KMS-11 (cell line): ENCODE measurements around the gene TNFRSF12A.
A peak's percentile ranks its signal among the peaks of the same experiment; 100 is the strongest.

Experiments used
- H2AFZ ChIP-seq: fragments of 200-600 bp; sonication (generic); 2 replicates; pipeline ENCODE4 v1.6.1; 2016; ENCODE audit warnings: antibody characterized with exemption, mixed run types, low read depth
- H3K27ac ChIP-seq: fragments of 200-600 bp; sonication (generic); 2 replicates; pipeline ENCODE4 v1.6.1; 2016; ENCODE audit warnings: mild to moderate bottlenecking, mixed run types
- H3K27me3 ChIP-seq: fragments of 200-600 bp; sonication (generic); 2 replicates; pipeline ENCODE4 v1.6.1; 2017; ENCODE audit warnings: mild to moderate bottlenecking, low read depth, mixed run types, moderate library complexity; ENCODE audit not compliant: insufficient read depth
- H3K36me3 ChIP-seq: fragments of 200-600 bp; sonication (generic); 2 replicates; pipeline ENCODE4 v1.6.1; 2017; ENCODE audit warnings: mild to moderate bottlenecking, mixed run types; ENCODE audit not compliant: insufficient read depth
- H3K4me1 ChIP-seq: fragments of 200-600 bp; sonication (generic); 2 replicates; pipeline ENCODE4 v1.6.1; 2016; ENCODE audit warnings: mild to moderate bottlenecking, low read depth, mixed run types; ENCODE audit not compliant: poor library complexity, severe bottlenecking
- H3K4me2 ChIP-seq: fragments of 200-600 bp; sonication (generic); 2 replicates; pipeline ENCODE4 v1.7.0; 2016; ENCODE audit warnings: mild to moderate bottlenecking, mixed run types
- H3K4me3 ChIP-seq: fragments of 200-600 bp; sonication (generic); IDR thresholded peaks from 2 replicates; pipeline ENCODE4 v1.6.1; 2017; ENCODE audit warnings: low read depth, low read length, mixed read lengths; ENCODE audit not compliant: insufficient read depth
- H3K79me2 ChIP-seq: fragments of 200-600 bp; sonication (generic); 2 replicates; pipeline ENCODE4 v1.6.1; 2016; ENCODE audit warnings: low read depth, mixed run types; ENCODE audit not compliant: insufficient read depth
- H3K9ac ChIP-seq: fragments of 200-600 bp; sonication (generic); 2 replicates; pipeline ENCODE4 v1.6.1; 2016; ENCODE audit warnings: mild to moderate bottlenecking, mixed run types
- H4K20me1 ChIP-seq: fragments of 200-600 bp; sonication (generic); 2 replicates; pipeline ENCODE4 v1.6.1; 2016; ENCODE audit warnings: mild to moderate bottlenecking, mixed run types; ENCODE audit not compliant: insufficient read depth
- TF ChIP-seq, protein P1 (sequence below): fragments of 200-600 bp; sonication (generic); conservative IDR thresholded peaks from 2 replicates; pipeline ENCODE4 v1.6.1; 2017; ENCODE audit warnings: low read depth, mild to moderate bottlenecking, antibody characterized with exemption, low read length, moderate library complexity, mixed read lengths

TNFRSF12A gene

DNA sequence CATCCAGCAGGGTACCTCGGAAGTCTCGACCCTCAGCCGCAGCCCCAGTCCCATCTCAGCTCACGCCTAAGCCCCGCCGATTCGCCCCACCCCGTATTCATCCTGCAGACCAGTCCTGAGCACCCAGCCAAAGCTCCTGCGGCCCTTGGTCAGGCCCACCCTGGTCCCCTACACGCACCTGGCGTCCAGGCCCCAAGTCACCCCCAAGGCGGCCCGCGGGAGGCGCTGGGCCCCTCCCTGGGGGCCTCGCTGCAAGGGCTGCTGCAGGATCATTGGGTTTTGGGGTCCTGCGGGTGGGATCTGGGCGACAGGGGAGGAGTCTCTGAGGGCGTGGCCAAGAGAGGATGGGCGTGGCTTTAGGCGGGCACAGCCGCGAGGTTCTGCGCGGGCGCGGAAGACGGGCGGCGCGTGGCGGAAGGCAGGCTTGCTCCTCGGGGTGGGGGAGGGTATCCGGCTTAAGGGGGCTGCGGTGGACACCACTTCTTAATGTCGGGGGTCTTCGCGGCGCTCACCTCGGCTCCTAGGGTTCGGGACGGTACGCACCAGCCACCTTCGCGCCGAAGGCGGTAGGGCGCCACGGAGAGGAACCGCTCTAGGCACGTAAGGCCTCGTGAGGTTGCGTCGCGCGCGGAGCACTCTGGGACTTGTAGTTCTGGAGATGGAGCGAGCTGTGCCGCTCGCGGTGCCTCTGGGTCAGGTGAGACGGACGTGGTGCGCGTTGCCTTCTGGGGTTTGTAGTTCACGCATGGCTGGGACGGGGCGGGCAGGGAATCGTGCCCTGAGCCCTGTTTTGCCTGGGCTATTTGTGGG lies 3.7 kb downstream of the TNFRSF12A start, which contains the start of the genes HCFC1R1 and THOC6:
HCFC1R1 (minus strand) TSS at position 274 of the 810 bp plus-strand sequence; CDS start at position 273, 1 bp downstream.
THOC6 (plus strand) TSS at position 367 of the 810 bp plus-strand sequence; CDS start at position 659, 292 bp downstream.
- H3K27ac ChIP-seq: peak within 1 kb of the TSS; percentile 73
- peak within 1 kb of the TSS; percentile 79 for H3K4me2 ChIP-seq
- H3K36me3 ChIP-seq: no peaks in the 10 kb centered on the region
- H3K4me1 ChIP-seq: peaks cover 52% of the 10 kb centered on the region
- no peak within 1 kb of the TSS for H3K4me3 ChIP-seq
- H3K9ac ChIP-seq: peak within 1 kb of the TSS; percentile 94
- no peaks in the 10 kb centered on the region for H4K20me1 ChIP-seq
- H2AFZ ChIP-seq: peak within 1 kb of the TSS; percentile 56
- no peaks in the 10 kb centered on the region for H3K79me2 ChIP-seq
- TF ChIP-seq, protein P1, sequence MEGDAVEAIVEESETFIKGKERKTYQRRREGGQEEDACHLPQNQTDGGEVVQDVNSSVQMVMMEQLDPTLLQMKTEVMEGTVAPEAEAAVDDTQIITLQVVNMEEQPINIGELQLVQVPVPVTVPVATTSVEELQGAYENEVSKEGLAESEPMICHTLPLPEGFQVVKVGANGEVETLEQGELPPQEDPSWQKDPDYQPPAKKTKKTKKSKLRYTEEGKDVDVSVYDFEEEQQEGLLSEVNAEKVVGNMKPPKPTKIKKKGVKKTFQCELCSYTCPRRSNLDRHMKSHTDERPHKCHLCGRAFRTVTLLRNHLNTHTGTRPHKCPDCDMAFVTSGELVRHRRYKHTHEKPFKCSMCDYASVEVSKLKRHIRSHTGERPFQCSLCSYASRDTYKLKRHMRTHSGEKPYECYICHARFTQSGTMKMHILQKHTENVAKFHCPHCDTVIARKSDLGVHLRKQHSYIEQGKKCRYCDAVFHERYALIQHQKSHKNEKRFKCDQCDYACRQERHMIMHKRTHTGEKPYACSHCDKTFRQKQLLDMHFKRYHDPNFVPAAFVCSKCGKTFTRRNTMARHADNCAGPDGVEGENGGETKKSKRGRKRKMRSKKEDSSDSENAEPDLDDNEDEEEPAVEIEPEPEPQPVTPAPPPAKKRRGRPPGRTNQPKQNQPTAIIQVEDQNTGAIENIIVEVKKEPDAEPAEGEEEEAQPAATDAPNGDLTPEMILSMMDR: no peak
- peaks cover 11% of the 10 kb centered on the region for H3K27me3 ChIP-seq

DNA sequence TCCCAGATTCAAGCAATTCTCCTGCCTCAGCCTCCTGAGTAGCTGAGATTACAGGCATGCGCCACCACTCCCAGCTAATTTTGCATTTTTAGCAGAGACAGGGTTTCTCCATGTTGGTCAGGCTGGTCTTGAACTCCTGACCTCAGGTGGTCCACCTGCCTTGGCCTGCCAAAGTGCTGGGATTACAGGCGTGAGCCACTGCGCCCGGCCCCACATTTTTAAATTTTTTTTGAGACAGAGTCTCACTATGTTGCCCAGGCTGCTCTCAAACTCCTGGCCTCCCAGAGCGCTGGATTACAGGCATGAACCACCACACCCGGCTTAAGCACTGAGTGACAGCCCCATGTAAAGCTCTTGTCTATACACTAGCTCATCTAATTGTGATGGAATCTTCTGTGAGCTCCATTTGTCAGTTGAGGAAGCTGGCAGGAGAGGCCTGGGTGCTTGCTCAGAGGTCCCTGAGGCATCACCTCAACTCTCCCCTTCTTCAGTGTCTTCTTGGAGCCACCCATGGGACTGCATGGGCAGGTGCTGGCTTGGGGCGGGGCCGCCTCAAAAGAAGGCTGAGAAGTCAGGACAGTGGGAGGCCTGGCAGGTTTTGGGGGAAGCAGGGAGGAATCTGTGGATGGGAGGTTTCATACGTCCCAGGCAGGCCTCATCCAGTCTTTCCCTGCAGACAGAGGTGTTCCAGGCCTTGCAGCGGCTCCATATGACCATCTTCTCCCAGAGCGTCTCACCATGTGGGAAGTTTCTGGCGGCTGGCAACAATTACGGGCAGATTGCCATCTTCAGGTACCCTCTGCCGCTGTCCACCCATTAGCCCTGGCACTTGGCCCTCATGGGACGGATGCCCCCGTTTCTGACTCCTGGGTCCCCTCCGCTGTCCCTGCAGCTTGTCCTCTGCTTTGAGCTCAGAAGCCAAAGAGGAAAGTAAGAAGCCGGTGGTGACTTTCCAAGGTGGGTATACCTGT lies 5.1 kb downstream of the TNFRSF12A start:
- no peak overlapping the region for H3K4me3 ChIP-seq
- H3K9ac ChIP-seq: no peak overlapping the region
- no peaks in the 10 kb centered on the region for H3K36me3 ChIP-seq
- no peaks in the 10 kb centered on the region for H3K79me2 ChIP-seq
- TF ChIP-seq, protein P1: no peak
- H3K27ac ChIP-seq: no peak overlapping the region
- no peak overlapping the region for H2AFZ ChIP-seq
- H3K4me2 ChIP-seq: peak overlapping the region; percentile 79; the same call in 1 of the 2 replicates
- no peaks in the 10 kb centered on the region for H4K20me1 ChIP-seq
- H3K27me3 ChIP-seq: peaks cover 20% of the 10 kb centered on the region
- peaks cover 45% of the 10 kb centered on the region for H3K4me1 ChIP-seq

DNA sequence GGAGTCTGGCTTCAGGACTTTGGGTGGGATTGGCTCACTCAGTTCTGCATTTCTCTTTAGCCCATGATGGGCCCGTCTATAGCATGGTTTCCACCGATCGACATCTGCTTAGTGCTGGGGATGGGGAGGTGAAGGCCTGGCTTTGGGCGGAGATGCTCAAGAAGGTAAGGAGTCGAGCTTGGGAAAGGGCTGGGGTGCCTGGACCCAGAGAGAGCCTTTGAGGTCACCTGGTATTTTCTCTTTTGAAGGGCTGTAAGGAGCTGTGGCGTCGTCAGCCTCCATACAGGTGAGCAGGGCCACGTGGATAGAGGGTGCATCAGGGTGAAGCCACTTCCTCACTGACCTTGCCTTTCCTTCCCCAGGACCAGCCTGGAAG lies 5.8 kb downstream of the TNFRSF12A start:
- H2AFZ ChIP-seq: no peak overlapping the region
- H3K27me3 ChIP-seq: peaks cover 26% of the 10 kb centered on the region
- TF ChIP-seq, protein P1: no peak
- H3K4me3 ChIP-seq: no peak overlapping the region
- no peak overlapping the region for H3K4me2 ChIP-seq
- peaks cover 40% of the 10 kb centered on the region for H3K4me1 ChIP-seq
- no peaks in the 10 kb centered on the region for H3K79me2 ChIP-seq
- H3K9ac ChIP-seq: no peak overlapping the region
- H3K27ac ChIP-seq: no peak overlapping the region
- H4K20me1 ChIP-seq: no peaks in the 10 kb centered on the region
- no peaks in the 10 kb centered on the region for H3K36me3 ChIP-seq

DNA sequence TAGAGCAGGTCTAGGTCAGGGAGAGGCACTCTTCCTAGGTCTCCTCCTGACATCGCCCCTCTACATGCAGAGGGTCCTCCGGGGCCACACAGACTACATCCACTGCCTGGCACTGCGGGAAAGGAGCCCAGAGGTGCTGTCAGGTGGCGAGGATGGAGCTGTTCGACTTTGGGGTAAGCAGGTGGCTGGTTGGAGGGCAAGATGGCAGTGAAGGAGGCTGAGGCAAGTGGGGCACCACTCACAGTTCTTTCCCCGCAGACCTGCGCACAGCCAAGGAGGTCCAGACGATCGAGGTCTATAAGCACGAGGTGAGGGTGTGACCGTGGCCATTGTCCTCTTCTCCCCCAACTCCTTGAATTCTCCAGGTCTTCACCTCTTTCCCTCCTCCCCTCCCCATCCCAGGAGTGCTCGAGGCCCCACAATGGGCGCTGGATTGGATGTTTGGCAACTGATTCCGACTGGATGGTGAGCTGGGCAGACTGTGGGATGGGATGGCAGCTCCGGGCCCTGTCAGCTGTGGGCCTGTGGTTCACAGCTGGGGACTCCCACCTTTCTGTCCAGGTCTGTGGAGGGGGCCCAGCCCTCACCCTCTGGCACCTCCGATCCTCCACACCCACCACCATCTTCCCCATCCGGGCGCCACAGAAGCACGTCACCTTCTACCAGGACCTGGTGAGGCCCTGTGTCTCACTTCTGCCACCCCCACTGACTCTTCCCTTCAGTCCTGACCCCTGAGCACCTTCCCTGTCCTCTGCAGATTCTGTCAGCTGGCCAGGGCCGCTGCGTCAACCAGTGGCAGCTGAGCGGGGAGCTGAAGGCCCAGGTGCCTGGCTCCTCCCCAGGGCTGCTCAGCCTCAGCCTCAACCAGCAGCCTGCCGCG lies 6.7 kb downstream of the TNFRSF12A start:
- Histone ChIP-seq H3K79me2 (no peaks in the 10 kb centered on the region), H3K4me1 (peaks cover 32% of the 10 kb centered on the region), H3K4me3 (no peak overlapping the region), H3K27ac (no peak overlapping the region), H3K27me3 (peaks cover 35% of the 10 kb centered on the region), H4K20me1 (no peaks in the 10 kb centered on the region), H3K9ac (no peak overlapping the region), H3K4me2 (no peak overlapping the region), H3K36me3 (no peaks in the 10 kb centered on the region), H2AFZ (no peak overlapping the region)
- TF ChIP-seq, protein P1: no peak
